GM12892 (cell line): ENCODE data around the gene TDRD12.

Source experiments
- POLR2A ChIP-seq: IDR thresholded peaks from 2 replicates; pipeline ENCODE4 v1.6.1; 2011; ENCODE audit warnings: low read depth, low read length, control low read depth
- TAF1 ChIP-seq: IDR thresholded peaks from 2 replicates; pipeline ENCODE4 v1.6.1; 2011; ENCODE audit warnings: low read depth, mild to moderate bottlenecking, control low read depth, low read length, borderline replicate concordance

GRCh38 chr19:32829345-32829896, 109.9 kb downstream of the TDRD12 start:
- no peak for TF ChIP-seq POLR2A
- no peak for TF ChIP-seq TAF1
